WERI-Rb-1 (cell line): ENCODE measurements around the gene NHLRC4.

Source experiments
- DNase-seq: peaks from one replicate; pipeline ENCODE4 v3.0.0-alpha.2; 2020
- H3K27ac ChIP-seq: fragments of 250-450 bp; sonication (Bioruptor Pico); 2 replicates; pipeline ENCODE4 v1.5.1; 2020; ENCODE audit warnings: mild to moderate bottlenecking, moderate library complexity
- H3K27me3 ChIP-seq: fragments of 250-450 bp; sonication (Bioruptor Pico); 2 replicates; pipeline ENCODE4 v1.5.1; 2021; ENCODE audit warnings: mild to moderate bottlenecking, low read depth, moderate library complexity; ENCODE audit not compliant: insufficient read depth, severe bottlenecking
- H3K36me3 ChIP-seq: fragments of 250-450 bp; sonication (Bioruptor Pico); 2 replicates; pipeline ENCODE4 v1.5.1; 2020; ENCODE audit warnings: mild to moderate bottlenecking, moderate library complexity
- H3K4me3 ChIP-seq: 2 replicates; pipeline ENCODE4 v1.5.1; 2011; ENCODE audit warnings: low read depth, mild to moderate bottlenecking, control low read depth, low read length
- H3K9me3 ChIP-seq: fragments of 250-450 bp; sonication (Bioruptor Pico); 2 replicates; pipeline ENCODE4 v1.5.1; 2021; ENCODE audit warnings: mild to moderate bottlenecking, moderate library complexity; ENCODE audit not compliant: severe bottlenecking
- TF ChIP-seq, protein P1 (sequence below): IDR thresholded peaks from 2 replicates; pipeline ENCODE4 v1.5.1; 2011; ENCODE audit warnings: low read depth, mild to moderate bottlenecking, control low read depth, inconsistent platforms, low read length

The NHLRC4 gene

DNA sequence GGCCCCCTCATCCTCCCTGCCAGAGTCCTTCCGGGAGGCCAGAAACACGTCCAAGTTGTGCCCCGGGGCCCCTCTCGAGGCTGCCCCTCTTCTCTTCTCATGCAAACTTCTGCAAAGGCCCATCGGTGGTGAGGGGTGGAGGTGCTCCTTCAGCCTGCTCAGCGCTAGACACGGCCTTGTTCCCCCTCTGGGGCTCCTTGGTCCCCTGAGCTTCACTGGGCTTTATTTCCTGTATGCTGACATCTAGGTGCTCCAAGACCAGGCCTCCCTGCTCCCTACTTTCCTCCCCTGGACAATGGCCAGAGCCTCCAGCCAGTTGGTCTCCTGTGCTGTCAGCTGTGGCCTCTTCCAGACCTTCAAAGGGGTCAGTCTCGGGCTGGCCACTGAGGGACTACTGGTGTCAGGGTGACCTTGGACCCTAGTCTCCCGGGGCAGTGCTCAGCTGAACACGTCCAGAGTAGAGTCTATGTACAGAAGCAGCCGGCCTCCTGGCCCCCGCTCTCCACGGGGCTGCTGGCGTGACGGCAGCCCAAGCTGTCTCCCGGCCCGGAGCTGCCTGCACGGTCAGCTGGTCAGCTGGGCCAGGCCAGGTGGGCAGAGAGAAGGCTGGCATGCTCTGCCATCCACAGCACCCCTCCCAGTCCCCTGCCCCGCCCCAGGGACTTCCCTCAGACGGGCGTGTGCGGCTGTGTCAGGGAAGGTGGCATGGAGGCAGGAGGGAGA is 8.3 kb upstream of the NHLRC4 start:
- Histone ChIP-seq H3K4me3 (no peak overlapping the region), H3K27ac (no peak overlapping the region), H3K9me3 (no peaks in the 10 kb centered on the region), H3K36me3 (no peaks in the 10 kb centered on the region), H3K27me3 (peaks cover 8% of the 10 kb centered on the region)
- TF ChIP-seq, protein P1, sequence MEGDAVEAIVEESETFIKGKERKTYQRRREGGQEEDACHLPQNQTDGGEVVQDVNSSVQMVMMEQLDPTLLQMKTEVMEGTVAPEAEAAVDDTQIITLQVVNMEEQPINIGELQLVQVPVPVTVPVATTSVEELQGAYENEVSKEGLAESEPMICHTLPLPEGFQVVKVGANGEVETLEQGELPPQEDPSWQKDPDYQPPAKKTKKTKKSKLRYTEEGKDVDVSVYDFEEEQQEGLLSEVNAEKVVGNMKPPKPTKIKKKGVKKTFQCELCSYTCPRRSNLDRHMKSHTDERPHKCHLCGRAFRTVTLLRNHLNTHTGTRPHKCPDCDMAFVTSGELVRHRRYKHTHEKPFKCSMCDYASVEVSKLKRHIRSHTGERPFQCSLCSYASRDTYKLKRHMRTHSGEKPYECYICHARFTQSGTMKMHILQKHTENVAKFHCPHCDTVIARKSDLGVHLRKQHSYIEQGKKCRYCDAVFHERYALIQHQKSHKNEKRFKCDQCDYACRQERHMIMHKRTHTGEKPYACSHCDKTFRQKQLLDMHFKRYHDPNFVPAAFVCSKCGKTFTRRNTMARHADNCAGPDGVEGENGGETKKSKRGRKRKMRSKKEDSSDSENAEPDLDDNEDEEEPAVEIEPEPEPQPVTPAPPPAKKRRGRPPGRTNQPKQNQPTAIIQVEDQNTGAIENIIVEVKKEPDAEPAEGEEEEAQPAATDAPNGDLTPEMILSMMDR, result no peak
- DNase-seq, result no peak

DNA sequence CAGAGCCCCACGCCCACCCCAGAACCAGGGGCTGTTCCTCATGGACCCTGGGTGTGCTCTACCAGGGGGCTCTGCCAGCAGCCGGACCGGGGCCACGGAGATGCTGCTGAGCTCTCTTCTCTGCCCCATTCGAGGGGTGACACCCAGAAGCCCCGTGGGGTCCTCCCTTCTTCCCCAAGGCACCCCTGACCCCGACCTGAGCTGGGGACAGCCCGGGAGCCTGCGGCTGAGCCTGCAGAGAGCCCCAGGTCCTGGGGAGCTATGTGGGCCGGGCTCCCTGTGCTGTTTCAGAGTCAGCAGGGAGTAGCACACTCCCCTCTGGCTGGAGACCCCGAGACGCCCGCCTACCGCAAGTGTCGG is 7.8 kb upstream of the NHLRC4 start:
- no peak for DNase-seq
- peaks cover 8% of the 10 kb centered on the region for H3K27me3 ChIP-seq
- no peak overlapping the region for H3K27ac ChIP-seq
- no peaks in the 10 kb centered on the region for H3K36me3 ChIP-seq
- no peak overlapping the region for H3K4me3 ChIP-seq
- TF ChIP-seq, protein P1, result no peak
- no peaks in the 10 kb centered on the region for H3K9me3 ChIP-seq

DNA sequence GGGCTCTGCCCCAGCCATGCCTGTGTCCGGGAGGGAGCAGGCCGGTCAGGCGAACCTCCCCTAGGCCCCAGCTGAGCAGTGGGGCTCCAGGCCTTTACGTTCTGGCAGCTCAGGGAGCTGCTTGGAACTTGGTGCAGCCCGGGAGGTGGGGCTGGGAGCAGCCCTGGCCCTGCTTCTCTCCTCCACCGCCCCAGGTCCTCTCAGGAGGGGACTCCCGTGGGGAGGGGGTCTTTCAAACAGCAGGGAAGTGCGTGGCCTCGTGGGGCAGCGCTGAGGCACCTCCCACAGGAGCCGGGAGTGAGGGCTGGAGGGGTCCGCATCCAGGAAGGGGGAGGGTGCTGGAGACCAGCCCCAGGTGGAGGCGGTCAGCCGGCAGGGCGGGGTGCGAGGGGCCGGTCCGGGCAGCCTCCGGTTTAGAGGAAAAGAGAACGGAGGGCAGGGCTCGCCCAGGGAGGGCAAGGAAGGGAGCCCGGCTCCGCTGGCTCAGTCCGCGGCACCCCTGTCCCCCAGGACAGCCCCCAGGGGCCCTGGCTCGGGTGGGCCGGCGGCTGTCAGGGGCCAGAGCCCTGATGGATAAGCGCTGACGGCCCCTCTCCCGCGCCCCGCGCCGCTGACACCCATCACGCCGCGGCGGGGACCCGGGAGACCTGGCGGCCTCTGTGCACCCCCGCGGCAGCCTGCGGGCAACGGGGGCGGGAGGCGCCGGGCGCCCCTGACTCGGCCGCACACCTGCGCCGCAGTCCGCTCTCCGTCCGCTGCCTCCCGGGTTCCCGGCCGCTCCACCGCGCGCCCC is 7.2 kb upstream of the NHLRC4 start:
- DNase-seq, result no peak
- H3K36me3 ChIP-seq, result no peaks in the 10 kb centered on the region
- H3K9me3 ChIP-seq, result no peaks in the 10 kb centered on the region
- H3K27ac ChIP-seq, result no peak overlapping the region
- TF ChIP-seq, protein P1, result peak; percentile 25; the same call in 1 of the 2 replicates
- peak overlapping the region; percentile 29 for H3K4me3 ChIP-seq
- peaks cover 8% of the 10 kb centered on the region for H3K27me3 ChIP-seq

DNA sequence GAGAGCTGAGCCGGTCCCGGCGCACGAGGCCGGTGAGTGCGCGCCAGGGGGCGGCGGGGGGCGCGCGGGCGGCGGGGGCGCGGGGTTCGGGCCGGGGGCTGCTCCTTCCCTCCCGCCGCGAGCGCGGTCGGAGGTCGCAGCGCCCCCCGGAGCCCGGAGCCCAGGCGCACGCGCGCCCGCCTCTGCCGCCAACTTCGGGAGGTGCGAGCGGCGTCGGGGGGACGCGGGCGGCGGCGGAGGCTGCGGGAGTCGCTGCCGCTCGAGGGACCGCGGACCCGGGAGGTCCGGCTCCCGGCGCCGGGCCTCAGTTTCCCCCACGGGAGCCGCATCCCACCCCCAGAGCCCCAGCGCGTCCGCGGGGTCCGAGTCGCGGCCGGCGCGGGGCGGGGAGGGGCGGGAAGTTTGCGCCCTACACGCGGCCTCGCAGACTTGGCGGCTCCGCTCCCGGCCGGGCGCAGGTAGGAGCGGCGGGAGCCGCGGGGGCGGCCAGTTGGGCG is 6.6 kb upstream of the NHLRC4 start, which contains the start of gene PRR35:
TSS of gene PRR35 (plus strand) at position 191 of the 497 bp plus-strand sequence. CDS start 2,901 bp downstream, outside the sequence.
- no peak for DNase-seq
- Histone ChIP-seq H3K27ac (no peak within 1 kb of the TSS), H3K4me3 (peak within 1 kb of the TSS; percentile 29), H3K9me3 (no peaks in the 10 kb centered on the region), H3K27me3 (peaks cover 8% of the 10 kb centered on the region), H3K36me3 (no peaks in the 10 kb centered on the region)
- TF ChIP-seq, protein P1, result no peak

DNA sequence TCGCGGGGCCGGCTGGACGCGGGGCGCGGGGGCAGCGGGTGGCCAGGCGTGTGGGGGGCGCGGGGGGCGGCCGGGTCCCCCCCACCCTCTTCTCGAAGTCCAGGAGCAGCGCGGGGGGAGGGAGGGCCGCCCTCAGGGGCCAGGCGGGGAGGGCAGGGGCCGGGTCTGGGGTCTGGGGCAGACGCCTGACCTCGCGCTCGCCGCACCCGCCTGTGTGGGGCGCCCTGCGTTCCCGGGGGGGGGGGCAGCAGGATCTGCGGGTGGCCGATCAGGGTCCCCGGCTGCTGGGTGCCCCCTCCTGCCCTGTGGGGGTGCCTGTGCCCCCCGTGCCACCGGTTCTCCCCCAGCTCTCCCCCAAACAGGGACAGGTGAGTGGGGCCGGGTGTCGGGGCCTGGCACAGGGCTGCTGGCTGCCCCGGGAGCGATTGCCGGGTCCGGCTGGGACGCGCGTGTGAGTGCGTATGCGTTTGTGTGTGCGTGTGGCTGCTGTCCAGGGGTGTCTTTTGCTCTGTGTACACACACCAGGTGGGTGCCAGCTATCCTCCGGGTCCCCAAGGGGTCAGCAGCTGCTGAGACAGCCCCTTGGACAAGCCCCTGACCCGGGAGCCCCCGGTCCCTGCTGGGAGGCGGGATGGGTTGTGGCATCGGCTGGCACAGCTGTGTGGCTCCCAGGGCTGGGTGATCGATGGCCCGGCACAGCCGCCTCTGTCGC is 5.9 kb upstream of the NHLRC4 start:
- H3K36me3 ChIP-seq, result no peaks in the 10 kb centered on the region
- H3K4me3 ChIP-seq, result no peak overlapping the region; the same call in 1 of the 2 replicates
- H3K27ac ChIP-seq, result no peak overlapping the region

More for the DNA sequence above, 5.9 kb upstream of the NHLRC4 start:
- Histone ChIP-seq H3K9me3 (no peaks in the 10 kb centered on the region), H3K27me3 (peaks cover 8% of the 10 kb centered on the region)
- TF ChIP-seq, protein P1, result no peak
- no peak for DNase-seq
